GM12878 (cell line): ENCODE results near the gene ARL15. TPM values are rescaled to one million over a fixed set of nuclear protein-coding genes. Genes with fewer than 3 reads are reported as not detected.

Experiments used
- ATAC-seq: fragments of 200-7000 bp; cut with Tn5 transposase; 3 replicates; pipeline ENCODE4 v1.9.1; 2020; ENCODE audit warnings: mild to moderate bottlenecking, moderate library complexity
- BruUV-seq: library from RNA; stranded (reverse); fragments of 400-500 nt; replicated peaks from 2 replicates; lab custom pipeline; 2021; lab: Mats Ljungman, UMichigan
- CTCF ChIA-PET: fragments of 300-600 bp; sonication (Branson Sonifier 250); formaldehyde crosslinking; extraction: SDS; loops from one replicate; lab custom pipeline; 2021; ENCODE audit warnings: inconsistent platforms; lab: Yijun Ruan, JAX
- POLR2A ChIA-PET: fragments of 350-600 bp; formaldehyde crosslinking; extraction: SDS; loops from one replicate; lab custom pipeline; 2021; ENCODE audit warnings: inconsistent platforms; lab: Charles Lee
- RAD21 ChIA-PET: fragments of 300-600 bp; sonication (Branson Sonifier 250); formaldehyde crosslinking; loops from one replicate; lab custom pipeline; 2023; ENCODE audit warnings: antibody characterized with exemption; ENCODE audit not compliant: unreplicated experiment; lab: Charles Lee
- SMC1A ChIA-PET: fragments of 300-600 bp; sonication (Branson Sonifier 250); formaldehyde crosslinking; loops from one replicate; lab custom pipeline; 2023; ENCODE audit not compliant: unreplicated experiment, uncharacterized antibody; lab: Charles Lee
- DNase-seq: peaks from one replicate; pipeline ENCODE4 v3.0.0-alpha.2; 2011; ENCODE audit warnings: low read depth, low spot score
- FAIRE-seq: peaks from 3 replicates; lab custom pipeline; 2011; peaks lifted over from hg19 to GRCh38; lab: Jason Lieb, UNC
- H2AFZ ChIP-seq: 2 replicates; pipeline ENCODE4 v1.6.0; 2011; ENCODE audit warnings: low read depth, low read length, control low read depth; ENCODE audit not compliant: control insufficient read depth
- H3K27ac ChIP-seq: 2 replicates; pipeline ENCODE4 v1.5.1; 2011; ENCODE audit warnings: control low read depth; ENCODE audit not compliant: control insufficient read depth, insufficient read depth
- H3K27me3 ChIP-seq, 2 experiments: replicated peaks in 1 of 2; 2 replicates each; pipeline versions ENCODE4 v1.6.0 to v1.6.1; 2011; ENCODE audit warnings: low read length in 1 of 2; ENCODE audit not compliant: control insufficient read depth in 2 of 2, insufficient read depth in 2 of 2
- H3K36me3 ChIP-seq, 2 experiments: 2 replicates each; pipeline ENCODE4 v1.5.1; 2011; ENCODE audit warnings: low read length in 1 of 2; ENCODE audit not compliant: control insufficient read depth in 2 of 2, insufficient read depth in 2 of 2
- H3K4me1 ChIP-seq: 2 replicates; pipeline ENCODE4 v1.6.1; 2011; ENCODE audit warnings: mild to moderate bottlenecking, low read length, moderate library complexity, mixed read lengths; ENCODE audit not compliant: control insufficient read depth, insufficient read depth
- H3K4me2 ChIP-seq: 2 replicates; pipeline ENCODE4 v1.6.0; 2011; ENCODE audit warnings: control low read depth; ENCODE audit not compliant: control insufficient read depth, insufficient read depth
- H3K4me3 ChIP-seq: fragments of 200-600 bp; sonication (generic); 2 replicates; pipeline ENCODE4 v1.5.1; 2016
- H3K79me2 ChIP-seq: 2 replicates; pipeline ENCODE4 v1.6.0; 2011; ENCODE audit warnings: low read length; ENCODE audit not compliant: control insufficient read depth, insufficient read depth
- H3K9ac ChIP-seq: 2 replicates; pipeline ENCODE4 v1.8.0; 2011; ENCODE audit warnings: low read length, control low read depth, mixed read lengths; ENCODE audit not compliant: control insufficient read depth, insufficient read depth
- H3K9me3 ChIP-seq: replicated peaks from 3 replicates; pipeline ENCODE4 v1.5.1; 2011; ENCODE audit warnings: mild to moderate bottlenecking, low read length; ENCODE audit not compliant: control insufficient read depth, insufficient read depth
- H4K20me1 ChIP-seq: 2 replicates; pipeline ENCODE4 v1.6.0; 2011; ENCODE audit not compliant: control insufficient read depth, insufficient read depth
- BCL3 ChIP-seq: IDR thresholded peaks from 2 replicates; pipeline ENCODE4 v1.6.1; 2011; ENCODE audit warnings: borderline replicate concordance, low read depth, mild to moderate bottlenecking, moderate library complexity, low read length; ENCODE audit not compliant: insufficient read depth, poor library complexity, severe bottlenecking
- CHD1 ChIP-seq: IDR thresholded peaks from 2 replicates; pipeline ENCODE4 v1.6.1; 2012; ENCODE audit warnings: low read depth, low read length, improper control_type of control experiment
- FOS ChIP-seq: IDR thresholded peaks from 3 replicates; pipeline ENCODE4 v1.6.1; 2011; ENCODE audit warnings: borderline replicate concordance; ENCODE audit not compliant: insufficient read length; ENCODE audit errors: extremely low read depth
- IRF5 ChIP-seq: fragments of 450-650 bp; IDR thresholded peaks from 2 replicates; pipeline ENCODE4 v1.6.1; 2017; ENCODE audit warnings: borderline replicate concordance
- KAT2A ChIP-seq: conservative IDR thresholded peaks from 2 replicates; pipeline ENCODE4 v1.6.1; 2011; ENCODE audit warnings: low read depth, low read length; ENCODE audit not compliant: control insufficient read depth
- MEF2A ChIP-seq: IDR thresholded peaks from 2 replicates; pipeline ENCODE4 v1.6.1; 2011; ENCODE audit warnings: low read depth, mild to moderate bottlenecking, low read length, moderate library complexity; ENCODE audit not compliant: insufficient read depth
- MYC ChIP-seq: IDR thresholded peaks from 2 replicates; pipeline ENCODE4 v1.6.1; 2011; ENCODE audit warnings: mild to moderate bottlenecking, low read length, moderate library complexity, inconsistent platforms; ENCODE audit not compliant: insufficient read depth, insufficient replicate concordance, insufficient read length, severe bottlenecking
- PML ChIP-seq: IDR thresholded peaks from 2 replicates; pipeline ENCODE4 v1.6.1; 2012; ENCODE audit warnings: low read length, inconsistent platforms
- PRDM15 ChIP-seq: fragments of 450-650 bp; formaldehyde crosslinking; IDR thresholded peaks from 2 replicates; pipeline ENCODE4 v1.4.0; 2020; ENCODE audit warnings: mild to moderate bottlenecking, moderate library complexity
- RCOR1 ChIP-seq: conservative IDR thresholded peaks from 2 replicates; pipeline ENCODE4 v1.6.1; 2012; ENCODE audit warnings: low read depth, low read length, improper control_type of control experiment
- RFX5 ChIP-seq: IDR thresholded peaks from 2 replicates; pipeline ENCODE4 v1.6.1; 2011; ENCODE audit warnings: low read depth, low read length, improper control_type of control experiment
- SMARCA5 ChIP-seq: fragments of 450-650 bp; IDR thresholded peaks from 2 replicates; pipeline ENCODE4 v1.6.1; 2017; ENCODE audit warnings: mild to moderate bottlenecking
- TBL1XR1 ChIP-seq: IDR thresholded peaks from 2 replicates; pipeline ENCODE4 v1.6.1; 2012; ENCODE audit warnings: low read depth, low read length, improper control_type of control experiment
- TCF12 ChIP-seq: IDR thresholded peaks from 2 replicates; pipeline ENCODE4 v1.6.1; 2011; ENCODE audit warnings: low read depth, mild to moderate bottlenecking, low read length
- WRNIP1 ChIP-seq: IDR thresholded peaks from 2 replicates; pipeline ENCODE4 v1.6.1; 2011; ENCODE audit warnings: low read depth, low read length, improper control_type of control experiment, borderline replicate concordance
- ZNF207 ChIP-seq: fragments of 450-650 bp; IDR thresholded peaks from 2 replicates; pipeline ENCODE4 v1.6.1; 2014; ENCODE audit warnings: antibody characterized with exemption, mild to moderate bottlenecking, borderline replicate concordance
- WGBS: methylation state at CpG from one replicate; pipeline ENCODE4 v1.1.6; 2016; ENCODE audit warnings: low lambda C conversion rate; ENCODE audit not compliant: insufficient replicate concordance, insufficient coverage; ENCODE audit errors: missing lambda C conversion rate; 5-methylcytosine and 5-hydroxymethylcytosine counted together
- in situ Hi-C: fragments of 300-500 bp; cut with MboI; formaldehyde crosslinking; loops from 9 replicates; pipeline ENCODE4 v1.14.3; 2018; ENCODE audit warnings: mixed read lengths
- intact Hi-C: fragments of 100-400 bp; cut with micrococcal nuclease; formaldehyde crosslinking; loops from one replicate; pipeline ENCODE4 v1.14.2; 2022; ENCODE audit not compliant: unreplicated experiment
- polyA plus RNA-seq, 11 experiments: library from polyadenylated mRNA; depleted of rRNA in 4 of 11; unstranded in 6 of 11; stranded (reverse) in 5 of 11; fragments of >200 nt; fragmentation: Nextera tagmentation in 4 of 11; fragmentation: Illumina TruSeq in 1 of 11; extraction: Ambion mirVana in 4 of 11; extraction: Trizol in 1 of 11; gene quantifications; 1 replicate in 1 of 11; 2 replicates in 10 of 11; pipeline versions ENCODE4 v1.2.1 to v1.2.3, GENCODE V29; 2011 to 2016; ENCODE audit warnings: inconsistent platforms in 2 of 11, missing spikeins in 2 of 11, low read depth in 1 of 11
- total RNA-seq, 4 experiments: library from RNA; depleted of rRNA in 3 of 4; stranded (reverse); fragments of >200 nt in 3 of 4; fragmentation: Illumina TruSeq in 1 of 4; extraction: Trizol in 1 of 4; gene quantifications; 2 replicates each; pipeline versions ENCODE4 v1.2.1 to v1.2.3, GENCODE V29; 2013 to 2021

The ARL15 gene
- total and polyA plus RNA-seq, 10 of the 15 experiments (the other 5 are each of a cell fraction or from before 2014, with no cell fraction given) = 3.6 to 11.0 (median 7.7) TPM

DNA sequence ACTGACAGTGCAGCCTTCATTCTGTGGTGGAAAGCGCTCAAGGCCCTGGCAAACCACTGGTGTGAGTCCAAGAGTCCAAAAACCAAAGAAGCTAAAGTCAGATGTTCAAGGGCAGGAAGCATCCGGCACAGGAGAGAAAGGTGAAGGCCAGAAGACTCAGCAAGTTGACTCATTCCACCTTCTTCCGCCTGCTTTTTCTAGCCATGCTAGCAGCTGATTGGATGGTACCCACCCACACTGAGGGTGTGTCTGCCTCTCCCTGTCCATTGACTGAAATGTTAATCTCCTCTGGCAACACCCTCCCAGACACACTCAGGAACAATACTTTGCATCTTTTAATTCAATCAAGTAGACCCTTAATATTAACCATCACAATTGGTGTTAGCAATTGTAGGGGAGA lies 453.9 kb downstream of the ARL15 start:
- Histone ChIP-seq H3K36me3 (no peaks in the 10 kb centered on the region), H3K4me3 (no peak overlapping the region), H4K20me1 (no peaks in the 10 kb centered on the region), H3K4me1 (no peaks in the 10 kb centered on the region), H3K4me2 (no peak overlapping the region), H3K79me2 (no peaks in the 10 kb centered on the region), H3K27me3 (no peaks in the 10 kb centered on the region), H3K9ac (no peak overlapping the region), H2AFZ (no peak overlapping the region), H3K9me3 (no peaks in the 10 kb centered on the region; the same call in 2 of the 3 replicates), H3K27ac (no peak overlapping the region)
- in situ Hi-C loops = no loop called here
- whole genome bisulfite sequencing = 26% methylated on average over 3 of the region's 3 CpGs
- FAIRE-seq (no peak), ATAC-seq (no peak), DNase-seq (no peak)
- ChIA-PET CTCF (no interaction called here), SMC1A (no interaction called here), POLR2A (no interaction called here), RAD21 (no interaction called here)
- intact Hi-C loops = no loop called here
- BruUV-seq = no TSS peak
- TF ChIP-seq IRF5 (no peak), WRNIP1 (no peak), ZNF207 (no peak), PML (no peak), TBL1XR1 (no peak), FOS (no peak), MYC (no peak), RCOR1 (no peak), BCL3 (no peak), TCF12 (no peak), PRDM15 (no peak), RFX5 (no peak), SMARCA5 (no peak), CHD1 (no peak), MEF2A (no peak), KAT2A (no peak)
